SK-N-SH (cell line): Measurements from ENCODE around the gene MESP1. TPM values are rescaled to one million over a fixed set of nuclear protein-coding genes. Genes with fewer than 3 reads are reported as not detected.

ENCODE experiments used
- CTCF ChIA-PET: fragments of 300-600, 350-600 bp; formaldehyde crosslinking; extraction: SDS; loops from one replicate; lab custom pipeline; 2021; lab: Yijun Ruan, JAX
- POLR2A ChIA-PET: fragments of 350-600 bp; sonication (Branson Sonifier 250); formaldehyde crosslinking; extraction: SDS; loops from one replicate; lab custom pipeline; 2020; ENCODE audit warnings: antibody characterized with exemption, inconsistent platforms; lab: Yijun Ruan, JAX
- DNase-seq: peaks from one replicate; pipeline ENCODE4 v3.0.0; 2012
- H2AFZ ChIP-seq: fragments of 200-600 bp; sonication (generic); 2 replicates; pipeline ENCODE4 v1.8.1; 2016; ENCODE audit warnings: antibody characterized with exemption, mild to moderate bottlenecking, low read depth
- H3F3A ChIP-seq: fragments of 200-600 bp; sonication (generic); replicated peaks from 2 replicates; pipeline ENCODE3; 2016; ENCODE audit warnings: antibody characterized with exemption, mild to moderate bottlenecking; ENCODE audit not compliant: insufficient read depth
- H3K27ac ChIP-seq, 2 experiments: fragments of 200-500 bp in 1 of 2; fragments of 200-600 bp in 1 of 2; sonication (Bioruptor generic) in 1 of 2; sonication (generic), shearing (Covaris generic) in 1 of 2; 2 replicates each; pipeline versions ENCODE4 v1.5.1 to v1.6.1; 2014 to 2016; ENCODE audit warnings: low read depth in 2 of 2, inconsistent platforms in 1 of 2, low read length in 1 of 2, mild to moderate bottlenecking in 1 of 2, mixed read lengths in 1 of 2
- H3K27me3 ChIP-seq: fragments of 200-600 bp; sonication (generic), shearing (Covaris generic); 2 replicates; pipeline ENCODE4 v1.6.1; 2016; ENCODE audit warnings: mixed run types; ENCODE audit not compliant: insufficient read depth
- H3K36me3 ChIP-seq, 2 experiments: fragments of 200-500 bp in 1 of 2; fragments of 200-600 bp in 1 of 2; sonication (Bioruptor generic) in 1 of 2; sonication (generic) in 1 of 2; replicated peaks in 1 of 2; 2 replicates each; pipeline versions ENCODE3 to v1.5.1; 2014 to 2016; ENCODE audit warnings: low read length in 1 of 2, mild to moderate bottlenecking in 1 of 2; ENCODE audit not compliant: insufficient read depth in 2 of 2, control insufficient read depth in 1 of 2
- H3K4me1 ChIP-seq, 2 experiments: fragments of 200-500 bp in 1 of 2; fragments of 200-600 bp in 1 of 2; sonication (Bioruptor generic) in 1 of 2; sonication (generic), shearing (Covaris generic) in 1 of 2; 2 replicates each; pipeline versions ENCODE4 v1.5.1 to v1.6.1; 2014 to 2016; ENCODE audit warnings: low read depth in 1 of 2, low read length in 1 of 2, mixed run types in 1 of 2; ENCODE audit not compliant: insufficient read depth in 2 of 2, control insufficient read depth in 1 of 2
- H3K4me2 ChIP-seq: fragments of 200-600 bp; sonication (generic), shearing (Covaris generic); 2 replicates; pipeline ENCODE4 v1.6.1; 2017; ENCODE audit warnings: mixed run types
- H3K4me3 ChIP-seq, 2 experiments: fragments of 200-500 bp in 1 of 2; fragments of 200-600 bp in 1 of 2; sonication (Bioruptor generic) in 1 of 2; sonication (generic), shearing (Covaris generic) in 1 of 2; 2 replicates each; pipeline versions ENCODE4 v1.5.1 to v1.8.1; 2014 to 2016; ENCODE audit warnings: low read depth in 2 of 2, inconsistent platforms in 1 of 2, low read length in 1 of 2, mild to moderate bottlenecking in 1 of 2, mixed read lengths in 1 of 2, moderate library complexity in 1 of 2
- H3K79me2 ChIP-seq: fragments of 200-600 bp; sonication (generic); 2 replicates; pipeline ENCODE4 v1.8.1; 2017; ENCODE audit warnings: mild to moderate bottlenecking; ENCODE audit not compliant: insufficient read depth
- H3K9ac ChIP-seq: fragments of 200-600 bp; sonication (generic); 2 replicates; pipeline ENCODE4 v1.6.1; 2017; ENCODE audit warnings: mixed run types
- H3K9me2 ChIP-seq: fragments of 200-600 bp; sonication (generic); 2 replicates; pipeline ENCODE4 v1.6.1; 2017; ENCODE audit warnings: mixed run types
- H3K9me3 ChIP-seq: fragments of 200-600 bp; sonication (generic); 2 replicates; pipeline ENCODE4 v1.6.1; 2017; ENCODE audit warnings: mixed run types, mild to moderate bottlenecking, moderate library complexity
- H4K20me1 ChIP-seq: fragments of 200-600 bp; sonication (generic); 2 replicates; pipeline ENCODE4 v1.6.1; 2017; ENCODE audit warnings: mild to moderate bottlenecking, mixed run types; ENCODE audit not compliant: insufficient read depth
- CTCF ChIP-seq: fragments of 200-600 bp; sonication (generic); IDR thresholded peaks from 2 replicates; pipeline ENCODE4 v1.6.1; 2017; ENCODE audit warnings: antibody characterized with exemption, mild to moderate bottlenecking, moderate library complexity
- EP300 ChIP-seq, 2 experiments: IDR thresholded peaks; 2 replicates each; pipeline versions ENCODE4 v1.4.0 to v1.6.1; 2012; ENCODE audit warnings: borderline replicate concordance in 1 of 2, low read depth in 1 of 2, low read length in 1 of 2
- EZH2phosphoT487 ChIP-seq: fragments of 200-600 bp; sonication (generic); IDR thresholded peaks from 2 replicates; pipeline ENCODE4 v1.6.1; 2017; ENCODE audit warnings: low read depth, mixed run types, mild to moderate bottlenecking, antibody characterized with exemption, moderate library complexity, borderline replicate concordance
- FOSL2 ChIP-seq: IDR thresholded peaks from 2 replicates; pipeline ENCODE4 v1.4.0; 2012; ENCODE audit warnings: low read depth, mild to moderate bottlenecking, moderate library complexity, borderline replicate concordance
- FOXJ3 ChIP-seq: sonication (generic); formaldehyde crosslinking; IDR thresholded peaks from 2 replicates; pipeline ENCODE4 v1.5.1; 2020; ENCODE audit warnings: mild to moderate bottlenecking, missing genetic modification reagents
- IRF3 ChIP-seq: fragments of 150-350 bp; IDR thresholded peaks from 2 replicates; pipeline ENCODE4 v1.6.1; 2016; ENCODE audit warnings: mild to moderate bottlenecking, low read depth, low read length
- JUND ChIP-seq: IDR thresholded peaks from 2 replicates; pipeline ENCODE4 v1.4.0; 2012
- MEF2A ChIP-seq: IDR thresholded peaks from 2 replicates; pipeline ENCODE4 v1.4.0; 2012; ENCODE audit warnings: low read depth, borderline replicate concordance
- NRF1 ChIP-seq: IDR thresholded peaks from 2 replicates; pipeline ENCODE4 v1.6.1; 2012; ENCODE audit warnings: low read depth, mild to moderate bottlenecking, low read length
- POLR2AphosphoS5 ChIP-seq: IDR thresholded peaks from 2 replicates; pipeline ENCODE4 v1.6.1; 2012; ENCODE audit warnings: low read depth, low read length
- RAD21 ChIP-seq: IDR thresholded peaks from 2 replicates; pipeline ENCODE4 v1.6.1; 2012; ENCODE audit warnings: mild to moderate bottlenecking, low read length
- RXRA ChIP-seq: IDR thresholded peaks from 2 replicates; pipeline ENCODE4 v1.4.0; 2012; ENCODE audit warnings: low read depth, mild to moderate bottlenecking, borderline replicate concordance
- SIN3A ChIP-seq: IDR thresholded peaks from 2 replicates; pipeline ENCODE4 v1.6.1; 2012; ENCODE audit warnings: low read depth, mild to moderate bottlenecking, low read length, moderate library complexity, borderline replicate concordance
- TCF12 ChIP-seq: IDR thresholded peaks from 2 replicates; pipeline ENCODE4 v1.4.0; 2012
- USF1 ChIP-seq: IDR thresholded peaks from 2 replicates; pipeline ENCODE4 v1.4.0; 2012; ENCODE audit warnings: low read depth, borderline replicate concordance
- YY1 ChIP-seq: IDR thresholded peaks from 2 replicates; pipeline ENCODE4 v1.4.0; 2012; ENCODE audit warnings: low read depth, mild to moderate bottlenecking
- WGBS: methylation state at CpG from one replicate; pipeline ENCODE4 v1.1.6; 2017; ENCODE audit warnings: low lambda C conversion rate; 5-methylcytosine and 5-hydroxymethylcytosine counted together
- polyA plus RNA-seq, 3 experiments: library from polyadenylated mRNA; depleted of rRNA; stranded (reverse); fragments of >200 nt; gene quantifications; 2 replicates each; pipeline ENCODE4 v1.2.3, GENCODE V29; 2012
- TF ChIP-seq, protein P1 (sequence below): IDR thresholded peaks from 2 replicates; pipeline ENCODE4 v1.4.0; 2012; ENCODE audit warnings: low read depth, borderline replicate concordance
- TF ChIP-seq, protein P2 (sequence below): IDR thresholded peaks from 2 replicates; pipeline ENCODE4 v1.4.0; 2012; ENCODE audit warnings: low read depth

Gene MESP1
- polyA plus RNA-seq, 1 of the 3 experiments (the other 2 are of a cell fraction), result 0.74 TPM

DNA sequence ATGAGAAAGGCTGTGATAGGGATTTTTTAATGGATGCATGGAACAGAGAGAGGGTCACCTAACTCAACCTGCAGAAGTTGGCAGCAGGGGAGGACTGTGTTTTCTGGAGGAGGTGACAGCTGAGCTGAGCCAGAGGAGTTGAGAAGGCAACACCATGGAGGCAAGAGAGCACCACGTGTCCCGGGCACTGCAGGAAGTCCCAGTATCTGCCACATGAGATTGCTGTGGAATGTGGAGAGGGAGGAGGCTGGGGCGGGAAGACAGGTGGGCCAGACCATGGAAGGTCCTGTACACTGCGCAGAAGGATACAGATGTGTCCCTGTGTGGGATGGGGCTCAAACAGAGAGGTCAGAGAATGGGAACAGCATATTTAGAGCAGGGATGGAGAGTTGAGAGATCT, 15.3 kb downstream of the MESP1 start:
- H3K27me3 ChIP-seq, result peaks cover 17% of the 10 kb centered on the region
- no peak overlapping the region for H3K4me3 ChIP-seq
- no peaks in the 10 kb centered on the region for H3K4me1 ChIP-seq
- no peak overlapping the region for H2AFZ ChIP-seq
- no peak overlapping the region for H3K9ac ChIP-seq
- ChIA-PET CTCF (interaction anchor here (2.5 kb wide), 1 partner anchor 139 kb away, joined by 9 read pairs; no protein-coding TSS in a partner anchor), POLR2A (no interaction called here)
- 56% methylated on average over 4 of the region's 4 CpGs for WGBS
- no peaks in the 10 kb centered on the region for H3F3A ChIP-seq
- no peaks in the 10 kb centered on the region for H3K9me2 ChIP-seq
- no peak for TF ChIP-seq TCF12
- no peak for TF ChIP-seq CTCF
- TF ChIP-seq EZH2phosphoT487, result no peak
- no peak for TF ChIP-seq NRF1
- TF ChIP-seq JUND, result no peak
- TF ChIP-seq YY1, result no peak
- TF ChIP-seq MEF2A, result no peak
- TF ChIP-seq POLR2AphosphoS5, result no peak
- TF ChIP-seq, protein P1, sequence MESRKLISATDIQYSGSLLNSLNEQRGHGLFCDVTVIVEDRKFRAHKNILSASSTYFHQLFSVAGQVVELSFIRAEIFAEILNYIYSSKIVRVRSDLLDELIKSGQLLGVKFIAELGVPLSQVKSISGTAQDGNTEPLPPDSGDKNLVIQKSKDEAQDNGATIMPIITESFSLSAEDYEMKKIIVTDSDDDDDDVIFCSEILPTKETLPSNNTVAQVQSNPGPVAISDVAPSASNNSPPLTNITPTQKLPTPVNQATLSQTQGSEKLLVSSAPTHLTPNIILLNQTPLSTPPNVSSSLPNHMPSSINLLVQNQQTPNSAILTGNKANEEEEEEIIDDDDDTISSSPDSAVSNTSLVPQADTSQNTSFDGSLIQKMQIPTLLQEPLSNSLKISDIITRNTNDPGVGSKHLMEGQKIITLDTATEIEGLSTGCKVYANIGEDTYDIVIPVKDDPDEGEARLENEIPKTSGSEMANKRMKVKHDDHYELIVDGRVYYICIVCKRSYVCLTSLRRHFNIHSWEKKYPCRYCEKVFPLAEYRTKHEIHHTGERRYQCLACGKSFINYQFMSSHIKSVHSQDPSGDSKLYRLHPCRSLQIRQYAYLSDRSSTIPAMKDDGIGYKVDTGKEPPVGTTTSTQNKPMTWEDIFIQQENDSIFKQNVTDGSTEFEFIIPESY, result no peak
- TF ChIP-seq RAD21, result no peak
- TF ChIP-seq FOXJ3 (CRISPR knock-in tag), result no peak
- TF ChIP-seq EP300 (IDR thresholded peaks at IDR 0.05; ENCODE audit: borderline replicate concordance in 1 of 2, low read depth in 1 of 2, low read length in 1 of 2), result no peak
- no peak for TF ChIP-seq USF1
- TF ChIP-seq FOSL2, result no peak
- no peak for TF ChIP-seq SIN3A
- TF ChIP-seq RXRA, result no peak
- TF ChIP-seq, protein P2, sequence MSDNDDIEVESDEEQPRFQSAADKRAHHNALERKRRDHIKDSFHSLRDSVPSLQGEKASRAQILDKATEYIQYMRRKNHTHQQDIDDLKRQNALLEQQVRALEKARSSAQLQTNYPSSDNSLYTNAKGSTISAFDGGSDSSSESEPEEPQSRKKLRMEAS, result no peak
- TF ChIP-seq IRF3, result no peak
- no peaks in the 10 kb centered on the region for H3K36me3 ChIP-seq
- no peaks in the 10 kb centered on the region for H4K20me1 ChIP-seq
- H3K4me2 ChIP-seq, result no peak overlapping the region
- no peak overlapping the region for H3K27ac ChIP-seq
- no peaks in the 10 kb centered on the region for H3K79me2 ChIP-seq
- H3K9me3 ChIP-seq, result no peaks in the 10 kb centered on the region
- no peak for DNase-seq
